Measurements from ENCODE around the gene SERPINB2.

GRCh38 chr18:63889626-63890025 lies 2.1 kb downstream of the SERPINB2 start:
- TF ChIP-seq YY1 (IDR thresholded peaks at IDR 0.05; ENCODE audit: low read depth): no peak
- TF ChIP-seq NFIC (IDR thresholded peaks at IDR 0.05): no peak
- TF ChIP-seq MAX (IDR thresholded peaks at IDR 0.05): no peak
- TF ChIP-seq EP300 (IDR thresholded peaks at IDR 0.05; ENCODE audit: borderline replicate concordance): no peak
- no peak for TF ChIP-seq CEBPB (IDR thresholded peaks at IDR 0.05)
- TF ChIP-seq ZBTB7A (IDR thresholded peaks at IDR 0.05; ENCODE audit: low read depth): no peak
